Right forelimb (tissue), 1 donor: ENCODE data around the gene MRPL33.
A peak's percentile ranks its signal among the peaks of the same experiment; 100 is the strongest.

Experiments used
- DNase-seq: peaks from one replicate; pipeline ENCODE4 v3.0.0-alpha.2; 2018

MRPL33 gene

DNA sequence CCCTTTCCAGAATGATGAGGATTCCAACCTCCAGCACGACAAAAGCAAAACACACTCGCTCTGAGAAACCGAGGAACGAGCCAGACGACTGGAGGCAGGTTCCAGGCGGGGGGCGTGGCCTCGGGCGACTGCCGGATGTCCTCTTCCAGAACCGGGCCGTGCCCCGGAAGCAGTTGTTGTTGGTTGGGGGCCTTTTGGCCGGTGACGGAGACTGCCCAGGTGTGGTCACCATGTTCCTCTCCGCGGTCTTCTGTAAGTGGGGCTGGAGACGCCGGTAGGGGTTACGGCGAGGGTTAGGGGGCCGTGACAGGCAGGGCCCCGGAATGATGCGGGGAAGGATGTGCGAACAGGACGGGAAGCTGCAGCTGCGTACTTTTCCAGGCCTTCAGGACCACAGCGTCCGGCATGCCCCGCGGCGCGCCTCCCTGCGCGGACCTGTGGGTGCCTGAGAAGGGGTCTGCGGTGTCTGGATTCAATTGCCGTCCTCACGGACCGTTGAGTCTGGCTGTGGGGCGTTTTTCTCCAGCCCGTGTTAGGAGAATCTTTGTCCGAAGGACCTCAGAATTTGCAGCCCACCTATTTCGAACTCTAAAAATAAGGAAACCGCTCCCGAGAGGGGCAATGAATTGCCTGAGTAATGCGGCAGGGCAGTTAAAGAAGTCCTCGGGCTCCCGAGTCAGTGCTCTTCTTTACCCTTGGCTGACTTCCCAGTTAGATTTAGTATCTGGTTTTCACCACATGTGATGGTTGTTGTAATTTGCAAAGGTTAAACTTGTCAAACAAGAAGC, at the start of gene MRPL33:
Gene MRPL33, plus strand, starts transcription at position 172 of the 788 bp plus-strand sequence. Its CDS starts 59 bp downstream, at position 231.
- peak; percentile 96 for DNase-seq

DNA sequence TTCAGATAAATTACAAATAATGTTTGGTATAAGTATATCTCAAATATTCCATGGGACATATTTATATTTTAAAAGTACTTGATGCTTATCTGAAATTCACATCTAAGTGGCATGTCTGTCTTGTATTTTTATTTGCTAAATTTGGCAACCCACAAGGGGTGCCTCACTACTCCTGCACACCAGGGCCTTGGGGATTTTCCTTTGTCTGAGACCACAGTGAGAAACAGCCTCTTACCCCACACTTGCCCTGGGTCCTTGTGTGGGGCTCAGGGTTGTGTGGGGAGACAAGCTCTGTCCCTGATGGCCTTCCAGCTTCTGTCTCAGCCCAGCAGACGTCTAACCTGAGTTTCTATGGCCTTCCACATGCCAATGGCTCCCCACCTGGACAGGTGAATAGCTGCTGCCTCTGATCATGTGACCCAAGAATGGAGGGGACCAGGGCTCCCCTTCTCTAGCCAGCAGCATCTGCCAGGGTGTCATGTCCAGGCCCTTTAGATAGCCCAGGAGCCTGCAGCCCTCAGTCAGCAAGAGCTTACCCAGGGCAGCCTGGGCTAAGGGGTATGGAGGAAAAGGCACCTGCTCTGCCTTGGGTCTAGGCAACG, 49.5 kb upstream of the MRPL33 start:
- DNase-seq, result no peak

DNA sequence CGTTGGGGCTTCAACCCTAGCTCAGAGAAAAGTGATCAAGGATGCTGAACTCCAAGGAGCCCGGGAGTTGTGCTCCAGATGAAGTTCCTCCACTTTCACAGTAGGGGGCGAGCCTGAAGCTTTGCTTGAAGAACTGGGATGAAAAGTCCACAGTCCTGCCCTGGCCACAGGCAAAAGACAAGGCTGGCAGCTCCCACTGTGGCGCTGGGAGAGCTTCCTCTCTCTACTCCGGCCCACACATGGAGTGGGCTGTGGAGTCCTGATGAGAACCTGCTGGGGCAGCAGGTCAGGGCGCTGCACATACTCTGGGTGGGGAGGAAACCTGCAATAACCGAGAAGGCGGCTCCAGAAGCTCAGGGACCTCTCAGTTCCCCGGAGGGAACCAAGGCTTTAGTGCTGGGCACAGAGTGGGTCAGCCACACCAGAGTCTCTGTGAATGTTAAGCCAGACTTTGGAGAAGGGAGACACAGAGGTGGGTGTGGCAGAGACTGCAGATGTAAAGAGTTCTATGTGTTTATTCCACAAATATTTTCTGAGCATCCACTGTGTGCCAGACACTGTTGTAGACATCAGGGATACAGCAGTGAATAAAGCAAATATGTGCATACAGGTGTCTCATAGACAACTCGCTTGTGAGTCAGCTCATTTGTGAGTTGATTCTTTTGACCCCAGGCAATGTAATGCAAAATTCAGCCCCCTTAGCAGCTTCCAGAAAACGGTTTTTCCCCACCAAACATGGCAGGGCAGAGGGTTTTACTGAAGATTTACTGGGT, 48.0 kb upstream of the MRPL33 start:
- no peak for DNase-seq

DNA sequence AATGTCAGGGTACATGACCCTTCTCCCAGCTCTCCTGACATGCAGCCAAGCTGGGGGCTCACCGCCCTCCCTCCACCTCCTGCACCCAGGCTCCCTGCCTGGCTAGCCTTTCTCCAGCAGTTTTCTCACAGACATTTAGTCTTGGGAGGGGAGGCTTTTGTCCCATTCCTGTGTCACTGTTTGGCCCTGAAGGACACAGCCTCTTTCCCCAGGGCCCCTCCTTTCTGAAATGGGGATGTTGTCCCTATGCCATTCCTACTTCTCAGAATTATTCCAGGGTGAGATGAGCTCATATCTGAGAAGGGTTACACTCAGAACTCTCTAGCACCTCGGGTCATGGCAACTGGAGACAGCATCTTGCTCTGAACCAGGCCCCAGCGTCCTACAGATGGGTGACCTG, 47.3 kb upstream of the MRPL33 start:
- DNase-seq, result no peak

DNA sequence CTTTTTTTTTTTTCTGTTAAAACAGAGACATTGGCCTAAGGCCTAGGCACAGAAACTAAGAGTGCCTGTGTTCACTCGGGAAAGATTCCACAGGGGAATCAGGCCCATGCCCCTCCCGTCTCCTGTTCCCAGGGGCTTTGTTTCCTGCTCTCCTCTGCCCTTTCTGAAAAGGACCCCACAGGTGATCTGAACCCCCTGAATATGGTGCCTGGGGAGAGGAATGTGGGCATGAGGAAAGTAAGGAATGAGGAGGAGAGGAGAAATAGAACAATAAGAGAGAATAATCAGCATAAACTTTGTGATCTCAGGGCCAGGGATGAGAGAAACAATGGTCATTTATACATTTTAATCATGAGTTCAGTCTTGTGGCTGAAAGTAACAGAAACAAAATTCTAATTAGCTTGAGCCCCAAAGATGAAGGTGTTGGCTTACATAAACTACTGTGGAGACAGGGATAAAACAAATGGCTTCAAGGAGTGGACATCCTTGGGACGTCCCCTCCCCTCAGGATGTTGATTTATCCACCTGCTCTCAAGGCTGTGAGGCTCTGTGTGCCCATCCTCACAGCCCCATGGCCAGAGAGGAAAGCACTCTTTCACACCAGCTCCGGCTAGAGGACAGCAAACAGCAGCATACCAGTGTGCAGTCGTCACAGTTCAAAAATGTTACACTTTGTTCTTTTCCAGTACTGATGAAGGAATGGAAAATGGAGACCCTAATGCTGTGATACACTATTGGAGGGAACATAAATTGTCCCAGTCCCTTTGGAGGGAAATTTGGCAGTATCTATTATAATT, 46.4 kb upstream of the MRPL33 start:
- no peak for DNase-seq

DNA sequence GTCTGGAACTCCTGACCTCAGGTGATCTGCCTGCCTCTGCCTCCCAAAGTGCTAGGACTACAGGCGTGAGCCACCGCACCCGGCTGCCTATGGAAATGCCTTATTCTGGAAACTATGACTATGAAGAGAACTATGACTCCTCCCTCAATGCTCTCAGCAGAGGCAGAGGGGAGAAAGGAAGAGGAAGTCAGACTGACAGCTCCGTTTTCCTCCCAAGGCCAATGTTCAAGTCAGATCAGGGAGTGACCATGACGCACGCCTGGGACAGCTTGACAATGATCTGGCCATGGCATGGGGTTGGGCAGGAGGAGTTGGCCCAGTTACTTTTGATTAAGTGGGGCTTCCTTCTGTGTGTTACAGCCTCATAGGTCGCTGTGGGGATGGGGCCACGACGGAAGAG, 44.3 kb upstream of the MRPL33 start:
- no peak for DNase-seq

DNA sequence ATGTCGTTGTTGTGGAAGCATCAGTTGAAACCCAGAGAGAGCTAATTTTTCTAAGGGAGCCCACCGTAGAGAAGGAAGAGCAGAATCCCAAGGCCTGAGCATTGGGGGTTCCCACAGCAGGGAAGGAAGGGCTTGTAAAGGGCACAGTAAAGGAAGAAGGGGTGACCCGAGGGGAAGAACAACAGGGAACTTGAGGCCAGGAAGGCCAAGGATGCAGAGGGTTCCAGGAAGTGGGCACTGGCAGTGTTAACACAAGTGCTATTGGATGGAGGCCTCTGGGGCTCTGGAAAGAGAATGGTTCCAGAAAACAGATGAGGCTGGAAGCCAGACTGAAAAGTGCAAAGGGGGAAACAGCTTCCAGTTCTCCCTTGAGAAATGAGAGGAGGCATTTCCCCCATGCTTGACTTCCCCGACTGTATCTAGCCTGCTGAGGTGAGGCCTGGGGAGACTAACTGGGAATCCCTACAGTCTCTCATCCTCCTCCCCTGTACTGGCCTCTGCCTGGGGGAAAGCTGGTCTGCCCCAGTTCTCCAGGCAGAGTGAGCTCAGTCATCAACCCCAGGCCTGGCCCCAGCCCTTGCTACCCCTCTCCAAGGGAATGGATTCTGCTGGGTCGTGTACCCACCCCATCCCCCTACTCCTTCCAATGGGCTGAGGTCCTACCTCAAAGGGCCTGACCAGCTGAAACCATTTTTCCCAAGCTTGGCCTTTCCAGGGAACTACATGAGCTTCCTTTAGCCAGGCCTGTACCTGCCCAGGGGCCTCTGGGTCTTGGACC, 43.2 kb upstream of the MRPL33 start:
- DNase-seq, result no peak

DNA sequence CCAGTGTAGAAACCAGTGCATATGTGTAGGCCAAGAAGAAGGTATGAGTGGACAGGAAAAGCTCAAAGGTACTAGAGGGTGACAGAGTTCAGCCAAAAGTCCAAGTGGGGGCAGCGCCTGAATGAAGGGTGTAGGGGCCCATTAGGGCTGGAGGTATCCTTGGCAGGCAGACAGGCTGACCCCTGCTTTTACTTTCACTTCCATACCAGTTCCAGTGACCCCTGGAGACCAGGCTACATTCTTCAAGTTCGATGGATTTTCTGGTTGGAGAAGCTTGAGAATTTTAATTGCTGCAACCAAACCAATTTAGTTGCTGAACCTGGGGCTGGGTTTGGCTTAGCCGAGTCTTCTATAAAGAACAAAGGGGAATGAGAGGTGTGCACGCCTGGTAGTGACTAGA, 42.3 kb upstream of the MRPL33 start:
- DNase-seq, result no peak

DNA sequence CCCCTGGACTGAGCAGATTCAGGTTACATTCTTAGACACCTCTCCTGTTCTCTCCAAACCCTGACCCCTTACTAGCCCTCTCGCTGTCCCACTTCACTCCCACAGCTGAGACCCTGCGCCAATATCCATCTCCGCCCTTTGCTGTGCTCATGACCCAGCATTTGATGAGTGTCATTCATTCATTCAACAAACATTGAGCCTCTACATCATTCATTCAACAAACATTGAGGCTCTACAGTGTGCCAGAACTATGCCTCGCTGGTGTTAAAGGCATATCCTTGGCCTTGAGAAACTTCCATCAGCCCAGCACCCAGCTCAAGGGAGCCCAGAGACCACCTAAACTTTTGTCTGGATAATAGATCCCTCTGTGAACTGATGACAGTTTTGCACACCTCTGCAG, 41.9 kb upstream of the MRPL33 start:
- no peak for DNase-seq

DNA sequence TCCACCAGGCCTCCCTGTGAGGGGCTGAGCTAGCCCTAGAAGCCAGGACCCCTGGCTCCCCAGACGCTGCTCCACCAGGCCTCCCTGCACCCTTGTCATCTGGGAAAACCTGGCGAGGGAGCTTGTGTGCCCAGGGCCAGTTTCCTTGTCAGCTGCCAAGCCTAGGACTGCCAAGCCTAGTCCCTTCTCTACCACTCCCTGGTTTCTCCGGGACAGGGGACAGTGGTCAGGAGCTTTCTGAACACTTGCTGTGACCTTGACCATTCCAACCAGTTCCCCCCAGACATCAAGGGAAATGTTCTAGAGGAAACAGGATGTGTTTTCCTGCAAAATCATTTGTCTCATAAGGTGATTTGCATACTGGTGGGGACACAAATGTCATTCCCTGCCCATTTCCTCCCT, 41.3 kb upstream of the MRPL33 start:
- DNase-seq, result no peak

DNA sequence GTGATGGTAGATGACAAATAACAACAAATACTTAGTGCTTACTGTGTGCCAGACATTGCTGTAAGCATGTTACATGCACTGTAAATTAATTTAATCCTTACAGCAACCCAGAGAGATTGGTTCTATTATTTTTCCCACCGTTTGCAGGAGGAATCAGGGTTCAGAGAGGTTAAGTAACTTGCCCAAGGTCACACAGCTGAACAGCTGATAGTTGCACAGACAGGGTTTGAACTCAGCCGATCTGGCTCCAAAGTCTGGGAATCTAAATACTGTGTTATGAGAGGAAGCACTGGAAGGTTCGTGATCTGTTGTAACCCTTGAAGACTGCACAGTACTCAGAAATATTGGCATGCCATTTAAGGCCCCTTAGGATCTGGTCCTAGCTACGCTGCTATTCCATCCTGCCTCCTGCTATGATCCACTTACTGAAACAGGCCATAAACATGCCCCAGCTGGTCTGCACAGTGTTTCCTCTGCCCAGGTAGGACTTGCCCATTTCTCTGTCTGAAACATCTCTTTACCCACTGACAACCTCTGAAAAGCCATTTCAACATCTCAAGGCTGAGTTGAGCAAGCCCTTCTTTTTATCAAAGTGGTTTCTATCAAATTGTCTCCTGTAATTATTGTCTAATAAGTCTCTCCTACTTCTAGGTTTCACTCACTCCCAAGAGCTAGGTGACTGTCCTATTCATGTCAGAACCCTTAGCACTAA, 40.4 kb upstream of the MRPL33 start:
- no peak for DNase-seq

DNA sequence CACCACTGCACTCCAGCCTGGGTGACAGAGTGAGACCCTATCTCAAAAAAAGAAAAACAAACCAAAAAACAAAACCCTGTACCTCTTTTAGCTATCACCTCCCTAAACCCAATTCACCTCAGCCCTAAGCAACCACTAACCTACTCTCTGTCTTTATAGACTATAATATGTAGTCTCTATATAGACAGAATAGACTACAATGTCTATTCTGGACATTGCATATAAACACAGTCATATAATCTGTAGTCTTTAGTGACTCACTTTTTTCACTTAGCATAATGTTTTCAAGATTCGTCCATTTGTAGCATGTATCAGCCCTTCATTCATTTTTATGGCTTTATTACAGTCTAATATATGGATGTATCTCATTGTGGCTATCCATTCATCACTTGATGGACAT, 37.2 kb upstream of the MRPL33 start:
- DNase-seq, result no peak

DNA sequence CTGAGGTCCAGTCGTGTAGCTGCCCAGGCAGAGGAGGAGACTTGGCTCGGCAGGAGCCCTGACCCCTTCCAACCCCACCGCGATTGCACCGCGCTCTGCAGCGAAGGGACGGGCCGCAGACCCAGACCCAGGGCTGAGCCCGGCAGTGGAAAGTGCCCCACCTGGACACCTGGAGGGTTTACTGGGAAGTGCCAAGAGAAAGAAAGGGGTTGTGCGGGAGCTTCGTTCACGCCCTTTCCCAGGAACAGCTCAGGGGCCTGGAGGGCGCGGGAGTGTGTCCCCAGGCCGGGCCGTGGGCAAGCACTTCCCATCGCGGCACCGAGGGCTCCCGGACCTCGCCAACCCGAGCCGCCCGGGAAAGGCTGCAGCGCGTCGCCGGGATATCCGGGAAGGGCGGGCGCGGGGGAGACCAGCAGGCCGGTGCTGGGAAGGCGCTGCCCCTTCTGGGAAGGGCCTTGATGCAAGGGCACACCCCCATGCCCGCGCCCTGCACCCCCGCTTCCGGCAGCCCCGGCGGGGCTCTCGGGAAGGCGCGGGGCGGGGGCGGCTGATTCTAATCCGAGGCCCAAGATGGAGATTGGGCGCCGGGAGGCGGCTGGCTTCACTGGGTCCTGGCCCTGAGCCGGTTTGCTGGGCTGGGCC, 36.1 kb upstream of the MRPL33 start:
- peak; percentile 85 for DNase-seq

DNA sequence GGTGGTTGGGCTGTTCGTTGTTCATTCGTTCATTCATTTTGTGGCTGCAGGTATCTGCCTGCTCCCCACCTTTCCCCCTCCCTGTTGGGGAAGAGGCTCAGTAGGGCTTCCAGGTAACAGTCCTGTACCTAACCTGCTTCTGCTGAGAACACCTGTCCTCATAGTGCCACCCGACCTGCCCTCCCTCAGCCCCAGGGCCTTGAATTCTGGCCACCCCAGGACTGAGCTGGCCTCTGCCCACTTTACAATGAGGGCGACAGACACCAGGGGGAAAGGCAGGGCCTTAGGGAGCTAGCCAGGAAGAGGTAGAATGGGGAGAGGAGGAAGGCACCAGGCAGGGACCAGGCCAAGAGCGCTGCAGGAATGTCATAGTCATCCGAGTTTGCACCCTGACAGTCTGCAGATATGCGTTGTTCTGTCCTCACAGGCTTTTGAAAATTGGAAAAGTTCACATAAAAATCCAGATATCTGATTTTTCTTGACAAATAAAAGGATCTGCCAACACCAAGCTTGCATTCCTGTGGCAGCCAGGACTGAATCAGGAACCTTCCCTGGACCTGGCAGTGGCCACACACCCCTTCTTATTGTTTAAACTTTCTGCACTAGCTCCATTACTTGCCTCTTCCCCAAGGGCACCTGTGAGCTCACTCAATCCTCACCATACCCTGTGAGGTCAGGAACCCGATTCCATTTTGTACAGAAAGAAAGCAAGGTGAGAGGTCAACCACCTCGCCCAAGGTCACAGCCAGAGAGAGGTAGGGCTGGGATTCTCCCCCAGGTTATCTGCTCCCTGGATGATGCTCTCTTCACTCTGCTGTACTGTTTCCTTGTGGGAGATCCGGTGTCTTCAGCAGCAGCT, 35.3 kb upstream of the MRPL33 start:
- DNase-seq, result no peak

DNA sequence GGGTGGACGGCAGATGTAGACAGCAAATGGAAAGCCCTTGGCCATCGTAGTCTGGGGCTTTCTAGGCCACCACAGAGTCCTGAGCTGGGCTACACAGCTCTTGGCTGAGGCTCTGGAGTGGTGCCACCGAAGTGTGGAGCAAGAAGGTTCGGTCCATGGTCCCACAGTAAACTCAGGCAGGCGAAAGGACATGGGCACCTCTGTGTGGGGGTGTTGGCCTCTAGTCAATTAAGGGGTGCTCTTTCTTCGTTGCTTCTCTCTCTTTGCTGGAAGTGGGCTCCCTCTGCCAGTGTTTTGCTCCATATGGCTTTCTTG, 34.7 kb upstream of the MRPL33 start:
- DNase-seq, result no peak

DNA sequence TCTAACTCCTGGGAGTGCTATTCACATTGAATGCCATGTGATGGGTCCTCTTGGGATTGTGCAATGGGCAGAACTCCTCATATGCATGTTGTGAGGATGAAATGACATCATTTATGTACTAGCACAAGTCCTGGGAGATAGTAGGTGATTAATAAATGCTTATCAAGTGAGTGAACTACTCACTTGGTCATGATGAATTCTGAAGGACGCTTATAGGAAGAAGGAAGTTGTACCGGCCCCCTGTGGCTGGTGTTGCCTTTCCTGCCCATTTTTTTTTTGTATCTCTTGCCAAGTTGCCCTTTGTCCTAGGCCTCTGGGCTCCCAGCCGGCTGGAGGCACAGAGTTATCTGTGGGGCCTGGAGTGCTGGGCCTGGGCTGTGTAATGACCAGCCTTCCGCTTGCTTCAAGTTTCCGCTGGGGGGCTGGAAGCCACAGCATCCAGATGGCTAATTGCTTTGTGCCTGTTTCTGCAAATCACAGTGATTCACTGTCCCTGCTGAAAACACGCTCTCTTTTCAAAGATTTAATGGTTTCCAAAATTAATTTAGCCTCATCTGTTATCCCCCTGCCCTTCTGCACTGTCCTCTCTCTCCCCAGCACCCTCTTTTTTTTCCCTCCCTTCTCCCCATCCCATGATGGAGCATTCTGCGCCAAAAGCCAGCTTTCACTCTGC, 33.7 kb upstream of the MRPL33 start:
- DNase-seq, result no peak

DNA sequence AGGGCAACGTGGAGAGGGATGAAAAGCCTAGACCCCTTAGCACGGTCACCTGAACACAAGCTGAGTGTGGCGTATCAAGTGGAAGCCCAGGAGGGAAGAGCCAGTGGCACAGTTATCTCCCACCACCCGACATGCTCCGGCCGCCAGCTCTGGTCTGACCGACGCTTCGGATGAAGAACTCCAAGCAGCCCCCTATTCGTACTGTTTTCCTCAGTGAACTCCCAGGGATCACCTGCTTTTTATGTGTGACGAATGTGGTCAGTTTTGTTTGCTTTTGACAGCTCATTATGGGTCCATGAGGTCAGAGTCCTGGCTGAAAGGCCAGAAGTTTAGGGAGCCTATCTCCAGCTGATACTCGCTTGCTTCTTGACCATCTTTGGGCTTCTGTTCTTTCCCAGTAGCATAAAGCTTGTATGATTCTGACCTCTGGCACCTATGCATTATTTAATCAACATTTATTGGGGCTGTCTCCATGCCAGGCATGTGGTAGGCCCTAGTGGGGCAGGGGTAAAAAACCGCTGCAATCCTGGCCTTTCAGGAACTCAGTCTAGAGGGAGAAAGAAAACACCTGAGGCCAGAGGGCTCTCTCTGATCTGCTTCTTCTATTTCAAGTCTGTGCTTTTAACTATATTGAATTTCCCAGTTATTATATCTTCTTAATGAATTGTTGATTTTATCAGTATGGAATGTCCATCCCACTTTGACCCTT, 33.0 kb upstream of the MRPL33 start:
- DNase-seq, result no peak

DNA sequence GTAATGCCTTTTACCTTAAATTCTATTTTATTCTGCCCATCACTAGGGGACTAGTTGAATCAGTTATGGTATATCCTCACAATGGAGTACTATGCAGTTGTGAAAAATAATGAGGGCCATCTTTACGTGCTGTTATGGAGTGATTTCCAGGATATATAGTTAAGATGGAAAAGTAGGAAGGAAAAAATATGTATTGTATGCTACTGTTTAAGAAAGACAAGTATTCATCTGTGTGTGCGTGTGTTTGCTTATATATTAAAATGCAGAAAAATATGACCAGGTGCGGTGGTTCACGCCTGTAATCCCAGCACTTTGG, 32.5 kb upstream of the MRPL33 start:
- no peak for DNase-seq

DNA sequence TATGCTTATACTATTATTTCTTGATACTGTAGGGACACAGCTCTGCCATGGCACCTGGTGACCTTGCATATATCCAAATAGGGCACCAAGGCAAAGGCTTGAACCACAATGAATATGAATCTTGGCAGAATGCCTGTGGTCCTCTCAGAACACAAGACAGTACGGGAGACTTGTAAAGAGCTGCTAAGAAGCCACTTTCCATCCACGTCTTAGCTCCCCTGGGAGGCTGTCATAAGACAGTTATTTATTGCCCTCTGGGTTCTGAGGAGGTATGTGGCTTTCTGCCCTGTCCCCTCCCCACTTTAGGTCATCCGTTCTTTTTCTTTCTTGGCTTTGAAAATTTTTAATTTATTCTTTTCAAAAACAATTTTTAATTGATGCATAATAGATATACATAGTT, 29.8 kb upstream of the MRPL33 start:
- DNase-seq, result no peak
